Mesenchymal stem cell (in vitro differentiated cells and primary cell): ENCODE data around the gene PROK2.

Experiments
- DNase-seq: peaks from one replicate; pipeline ENCODE4 v3.0.0-alpha.2; 2013
- H2AFZ ChIP-seq: one replicate; pipeline ENCODE4 v1.6.1; 2013; ENCODE audit warnings: low read depth, mild to moderate bottlenecking, control low read depth, inconsistent platforms, low read length, moderate library complexity
- H2AK5ac ChIP-seq: 2 replicates; pipeline ENCODE4 v1.6.1; 2013; ENCODE audit warnings: low read length, moderate library complexity, mild to moderate bottlenecking, inconsistent platforms; ENCODE audit not compliant: severe bottlenecking
- H2BK120ac ChIP-seq: one replicate; pipeline ENCODE4 v1.6.1; 2013; ENCODE audit warnings: low read depth, mild to moderate bottlenecking, inconsistent platforms, low read length, moderate library complexity
- H2BK12ac ChIP-seq, 2 experiments: one replicate each; pipeline ENCODE4 v1.6.1; 2013; ENCODE audit warnings: inconsistent platforms in 2 of 2, low read length in 2 of 2, mild to moderate bottlenecking in 2 of 2, moderate library complexity in 2 of 2, control low read depth in 1 of 2
- H2BK15ac ChIP-seq: one replicate; pipeline ENCODE4 v1.6.1; 2013; ENCODE audit warnings: mild to moderate bottlenecking, low read depth, inconsistent platforms; ENCODE audit not compliant: poor library complexity, severe bottlenecking
- H2BK5ac ChIP-seq: 2 replicates; pipeline ENCODE4 v1.6.1; 2013; ENCODE audit warnings: low read depth, mild to moderate bottlenecking, low read length, control low read depth, inconsistent platforms; ENCODE audit not compliant: poor library complexity, severe bottlenecking
- H3K14ac ChIP-seq, 2 experiments: one replicate each; pipeline ENCODE4 v1.6.1; 2013; ENCODE audit warnings: inconsistent platforms in 2 of 2, low read length in 2 of 2, control low read depth in 1 of 2, mild to moderate bottlenecking in 1 of 2, moderate library complexity in 1 of 2
- H3K18ac ChIP-seq, 2 experiments: one replicate each; pipeline ENCODE4 v1.6.1; 2013; ENCODE audit warnings: inconsistent platforms in 2 of 2, low read length in 2 of 2, control low read depth in 1 of 2, low read depth in 1 of 2, mild to moderate bottlenecking in 1 of 2
- H3K23ac ChIP-seq, 2 experiments: one replicate each; pipeline ENCODE4 v1.6.1; 2013; ENCODE audit warnings: inconsistent platforms in 2 of 2, low read length in 2 of 2, mild to moderate bottlenecking in 2 of 2, moderate library complexity in 2 of 2, control low read depth in 1 of 2
- H3K27ac ChIP-seq: 2 replicates; pipeline ENCODE4 v1.5.1; 2013; ENCODE audit warnings: mild to moderate bottlenecking, moderate library complexity, low read length, control low read depth, inconsistent platforms; ENCODE audit not compliant: poor library complexity, severe bottlenecking
- H3K27me3 ChIP-seq, 2 experiments: 2 replicates each; pipeline versions ENCODE4 v1.6.1 to v1.7.0; 2013; ENCODE audit warnings: low read length in 2 of 2, mild to moderate bottlenecking in 2 of 2, moderate library complexity in 2 of 2, control low read depth in 1 of 2, inconsistent platforms in 1 of 2; ENCODE audit not compliant: control insufficient read depth in 1 of 2, insufficient read depth in 1 of 2
- H3K36me3 ChIP-seq, 2 experiments: 2 replicates each; pipeline versions ENCODE4 v1.6.1 to v1.7.0; 2013; ENCODE audit warnings: low read length in 2 of 2, control low read depth in 1 of 2, inconsistent platforms in 1 of 2, low read depth in 1 of 2, mild to moderate bottlenecking in 1 of 2; ENCODE audit not compliant: insufficient read depth in 2 of 2, control insufficient read depth in 1 of 2
- H3K4ac ChIP-seq, 2 experiments: one replicate each; pipeline ENCODE4 v1.6.1; 2013; ENCODE audit warnings: inconsistent platforms in 2 of 2, low read length in 2 of 2, mild to moderate bottlenecking in 2 of 2, moderate library complexity in 2 of 2, control low read depth in 1 of 2, low read depth in 1 of 2
- H3K4me1 ChIP-seq: 2 replicates; pipeline ENCODE4 v1.6.1; 2013; ENCODE audit warnings: low read depth, low read length, control low read depth; ENCODE audit not compliant: control insufficient read depth, insufficient read depth
- H3K4me2 ChIP-seq: 2 replicates; pipeline ENCODE4 v1.6.1; 2013; ENCODE audit warnings: low read length, mild to moderate bottlenecking, inconsistent platforms; ENCODE audit not compliant: poor library complexity, severe bottlenecking
- H3K4me3 ChIP-seq, 2 experiments: 2 replicates each; pipeline versions ENCODE4 v1.5.1 to v1.7.0; 2013; ENCODE audit warnings: low read length in 2 of 2, mild to moderate bottlenecking in 2 of 2, control low read depth in 1 of 2, low read depth in 1 of 2; ENCODE audit not compliant: insufficient read depth in 1 of 2
- H3K79me1 ChIP-seq: replicated peaks from 2 replicates; pipeline ENCODE4 v1.6.1; 2013; ENCODE audit warnings: mild to moderate bottlenecking, control low read depth, low read length, inconsistent platforms; ENCODE audit not compliant: poor library complexity, severe bottlenecking
- H3K9ac ChIP-seq: 2 replicates; pipeline ENCODE4 v1.7.0; 2013; ENCODE audit warnings: mild to moderate bottlenecking, low read length, moderate library complexity
- H3K9me3 ChIP-seq: 2 replicates; pipeline ENCODE4 v1.7.0; 2013; ENCODE audit warnings: mild to moderate bottlenecking, low read length; ENCODE audit not compliant: control insufficient read depth
- H4K8ac ChIP-seq: one replicate; pipeline ENCODE4 v1.6.1; 2013; ENCODE audit warnings: inconsistent platforms, mild to moderate bottlenecking, low read length, moderate library complexity
- H4K91ac ChIP-seq: one replicate; pipeline ENCODE4 v1.6.1; 2013; ENCODE audit warnings: mild to moderate bottlenecking, low read length, inconsistent platforms
- WGBS: methylation state at CpG from one replicate; pipeline ENCODE4 v1.1.7; 2013; ENCODE audit warnings: mixed read lengths; 5-methylcytosine and 5-hydroxymethylcytosine counted together

Gene PROK2

GRCh38 chr3:71789922-71790321 lies 5.0 kb upstream of the PROK2 start:
- H3K27me3 ChIP-seq = peaks cover 27 to 41% of the 10 kb centered on the region in 2 experiments
- 89% methylated on average over 1 of the region's 1 CpG for WGBS

GRCh38 chr3:71787851-71788405 lies 3.0 kb upstream of the PROK2 start:
- Histone ChIP-seq H3K79me1 (no peaks in the 10 kb centered on the region), H2AFZ (no peak overlapping the region), H3K4me1 (peaks cover 10% of the 10 kb centered on the region), H2BK12ac (no peak overlapping the region), H4K91ac (no peak overlapping the region), H3K27ac (no peak overlapping the region), H3K36me3 (peaks cover 0 to 3% of the 10 kb centered on the region in 2 experiments), H4K8ac (no peak overlapping the region), H2BK15ac (no peak overlapping the region), H2AK5ac (no peak overlapping the region), H3K9ac (no peak overlapping the region), H3K14ac (no peak overlapping the region), H3K23ac (no peak overlapping the region), H3K9me3 (no peaks in the 10 kb centered on the region), H2BK5ac (no peak overlapping the region), H2BK120ac (no peak overlapping the region), H3K18ac (no peak overlapping the region), H3K4me3 (no peak overlapping the region), H3K4me2 (no peak overlapping the region), H3K4ac (no peak overlapping the region), H3K27me3 (peaks cover 27 to 49% of the 10 kb centered on the region in 2 experiments)
- DNase-seq = no peak
- 89% methylated on average over 6 of the region's 7 CpGs for WGBS

More at GRCh38 chr3:71789922-71790321, 5.0 kb upstream of the PROK2 start:
- H3K23ac ChIP-seq = no peak overlapping the region
- H2BK120ac ChIP-seq = no peak overlapping the region
- no peak overlapping the region for H4K8ac ChIP-seq
- H3K36me3 ChIP-seq = no peaks in the 10 kb centered on the region
- H3K4ac ChIP-seq = no peak overlapping the region
- H3K4me1 ChIP-seq = peaks cover 5% of the 10 kb centered on the region
- no peak overlapping the region for H2AK5ac ChIP-seq
- no peak overlapping the region for H3K18ac ChIP-seq
- H2AFZ ChIP-seq = no peak overlapping the region
- H2BK15ac ChIP-seq = no peak overlapping the region
- H3K14ac ChIP-seq = no peak overlapping the region
- H2BK12ac ChIP-seq = no peak overlapping the region
- no peak overlapping the region for H3K4me2 ChIP-seq
- H3K27ac ChIP-seq = no peak overlapping the region
- H2BK5ac ChIP-seq = no peak overlapping the region
- H3K4me3 ChIP-seq = no peak overlapping the region
- H4K91ac ChIP-seq = no peak overlapping the region
- DNase-seq = no peak
- H3K79me1 ChIP-seq = no peaks in the 10 kb centered on the region
- H3K9ac ChIP-seq = no peak overlapping the region
- H3K9me3 ChIP-seq = no peaks in the 10 kb centered on the region

GRCh38 chr3:71786551-71786950 lies 1.6 kb upstream of the PROK2 start:
- no peak overlapping the region for H2AK5ac ChIP-seq
- no peak overlapping the region for H4K91ac ChIP-seq
- no peak overlapping the region for H3K14ac ChIP-seq
- H2BK12ac ChIP-seq = no peak overlapping the region
- H3K23ac ChIP-seq = no peak overlapping the region
- peaks cover 0 to 3% of the 10 kb centered on the region in 2 experiments for H3K36me3 ChIP-seq
- no peak overlapping the region for H2BK15ac ChIP-seq
- no peak overlapping the region for H2BK5ac ChIP-seq
- H4K8ac ChIP-seq = no peak overlapping the region
- no peak for DNase-seq
- no peaks in the 10 kb centered on the region for H3K9me3 ChIP-seq
- H3K4me2 ChIP-seq = no peak overlapping the region
- H3K4me1 ChIP-seq = peaks cover 10% of the 10 kb centered on the region
- H3K18ac ChIP-seq = no peak overlapping the region
- H3K27me3 ChIP-seq = peaks cover 27 to 63% of the 10 kb centered on the region in 2 experiments
- 52% methylated on average over 4 of the region's 6 CpGs for WGBS
- no peak overlapping the region for H2BK120ac ChIP-seq
- no peak overlapping the region for H3K27ac ChIP-seq
- H3K4ac ChIP-seq = no peak overlapping the region
- no peak overlapping the region for H3K4me3 ChIP-seq
- no peak overlapping the region for H3K9ac ChIP-seq
- H3K79me1 ChIP-seq = no peaks in the 10 kb centered on the region
- H2AFZ ChIP-seq = no peak overlapping the region

GRCh38 chr3:71786217-71786549 lies 1.2 kb upstream of the PROK2 start:
- H3K27ac ChIP-seq = no peak overlapping the region
- no peaks in the 10 kb centered on the region for H3K9me3 ChIP-seq
- no peak overlapping the region for H3K4me2 ChIP-seq
- H3K4me3 ChIP-seq = no peak overlapping the region
- peaks cover 31 to 66% of the 10 kb centered on the region in 2 experiments for H3K27me3 ChIP-seq
- H3K14ac ChIP-seq = no peak overlapping the region
- H3K4ac ChIP-seq = no peak overlapping the region
- no peak overlapping the region for H2AFZ ChIP-seq
- no peak overlapping the region for H2BK15ac ChIP-seq
- H3K9ac ChIP-seq = no peak overlapping the region
- DNase-seq = no peak
- no peak overlapping the region for H2AK5ac ChIP-seq
- H2BK5ac ChIP-seq = no peak overlapping the region
- no peaks in the 10 kb centered on the region for H3K79me1 ChIP-seq
- H3K36me3 ChIP-seq = peaks cover 0 to 3% of the 10 kb centered on the region in 2 experiments
- H3K23ac ChIP-seq = no peak overlapping the region
- no peak overlapping the region for H2BK12ac ChIP-seq
- 64% methylated on average over 8 of the region's 8 CpGs for WGBS
- H4K8ac ChIP-seq = no peak overlapping the region
- H4K91ac ChIP-seq = no peak overlapping the region
- H2BK120ac ChIP-seq = no peak overlapping the region
- peaks cover 10% of the 10 kb centered on the region for H3K4me1 ChIP-seq
- no peak overlapping the region for H3K18ac ChIP-seq
